Measurements from ENCODE around the gene ZEB1. TPM values are rescaled to one million over a fixed set of nuclear protein-coding genes. Genes with fewer than 3 reads are reported as not detected.

The ZEB1 gene
- total RNA-seq, 1 experiment from 2014 or later: 0.39 TPM

DNA sequence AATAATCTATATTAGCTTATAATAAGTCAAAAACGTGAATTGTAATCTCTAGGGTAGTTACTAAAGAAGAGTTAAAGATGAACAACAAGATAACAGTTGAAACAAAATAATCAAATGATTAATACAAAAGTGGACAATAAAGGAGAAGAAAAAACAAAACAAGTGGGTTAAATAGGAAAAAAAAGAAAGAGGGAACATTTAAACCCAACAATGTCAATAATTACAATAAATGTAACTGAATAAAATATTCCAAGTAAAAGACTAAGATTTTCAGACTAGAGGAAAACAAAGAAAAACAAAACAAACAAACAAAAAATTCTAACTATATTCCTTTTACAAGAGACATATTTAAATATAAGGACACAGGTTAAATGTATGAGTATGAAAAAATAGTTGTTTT is 38.0 kb upstream of the ZEB1 start:
- Histone ChIP-seq H2BK5ac (ENCODE audit: insufficient read length, low read length) (no peak overlapping the region), H2BK20ac (ENCODE audit: low read depth, low read length, poor library complexity, severe bottlenecking) (no peak overlapping the region), H3K23me2 (ENCODE audit: insufficient read length, low read depth, low read length, poor library complexity, severe bottlenecking) (no peaks in the 10 kb centered on the region), H4K91ac (ENCODE audit: insufficient read length, low read depth, low read length) (no peak overlapping the region), H2AFZ (ENCODE audit: low read length) (no peak overlapping the region), H3K79me2 (ENCODE audit: insufficient read depth, low read length) (no peaks in the 10 kb centered on the region), H3K79me1 (ENCODE audit: insufficient read depth, low read depth, low read length, poor library complexity, severe bottlenecking) (no peaks in the 10 kb centered on the region), H2BK120ac (ENCODE audit: low read depth, low read length, poor library complexity, severe bottlenecking) (no peak overlapping the region), H3T11ph (ENCODE audit: low read length) (no peak overlapping the region), H3K4me2 (ENCODE audit: insufficient read depth, insufficient read length, low read length) (no peak overlapping the region), H3K4ac (ENCODE audit: low read depth, low read length) (no peak overlapping the region), H3K56ac (ENCODE audit: insufficient read length, low read depth, low read length) (no peak overlapping the region), H3K18ac (ENCODE audit: insufficient read length, low read depth, low read length) (no peak overlapping the region), H4K5ac (ENCODE audit: insufficient read length, low read depth, low read length) (no peak overlapping the region), H3K14ac (ENCODE audit: insufficient read depth, low read length) (no peak overlapping the region), H4K8ac (replicated peaks; ENCODE audit: insufficient read length, low read depth, low read length) (no peak overlapping the region), H3K23ac (ENCODE audit: insufficient read length, low read depth, low read length) (no peak overlapping the region), H3K9me3 (ENCODE audit: control insufficient read depth, low read depth, low read length) (no peaks in the 10 kb centered on the region), H3K27ac (ENCODE audit: insufficient read length, low read depth, low read length) (no peak overlapping the region), H2BK12ac (ENCODE audit: insufficient read length, low read depth, low read length) (no peak overlapping the region), H2BK15ac (ENCODE audit: low read depth, low read length) (no peak overlapping the region), H2AK5ac (ENCODE audit: insufficient read length, low read length) (no peak overlapping the region), H3K4me1 (ENCODE audit: insufficient read depth, low read length) (no peaks in the 10 kb centered on the region), H4K20me1 (ENCODE audit: control insufficient read depth, insufficient read depth, insufficient read length) (no peaks in the 10 kb centered on the region), H3K27me3 (ENCODE audit: insufficient read depth, low read length) (no peaks in the 10 kb centered on the region), H3K9ac (ENCODE audit: extremely low read depth, insufficient read length, low read length) (no peak overlapping the region)
- H3K27me3 Mint-ChIP-seq (ENCODE audit: low read depth): peaks cover 5% of the 10 kb centered on the region; the same call in 1 of the 2 replicates
- no peak for DNase-seq
- H3K4me1 Mint-ChIP-seq: peaks cover 2 to 4% of the 10 kb centered on the region in 2 experiments; a peak in 2 of 4 replicates
- H3K4me3 Mint-ChIP-seq: no peak overlapping the region
- no peaks in the 10 kb centered on the region for H3K36me3 Mint-ChIP-seq (ENCODE audit: insufficient read depth in 1 of 3, low read depth in 3 of 3)
- peaks cover 0 to 5% of the 10 kb centered on the region in 2 experiments; a peak in 2 of 5 replicates for H3K9me3 Mint-ChIP-seq
- TF ChIP-seq, protein P1, sequence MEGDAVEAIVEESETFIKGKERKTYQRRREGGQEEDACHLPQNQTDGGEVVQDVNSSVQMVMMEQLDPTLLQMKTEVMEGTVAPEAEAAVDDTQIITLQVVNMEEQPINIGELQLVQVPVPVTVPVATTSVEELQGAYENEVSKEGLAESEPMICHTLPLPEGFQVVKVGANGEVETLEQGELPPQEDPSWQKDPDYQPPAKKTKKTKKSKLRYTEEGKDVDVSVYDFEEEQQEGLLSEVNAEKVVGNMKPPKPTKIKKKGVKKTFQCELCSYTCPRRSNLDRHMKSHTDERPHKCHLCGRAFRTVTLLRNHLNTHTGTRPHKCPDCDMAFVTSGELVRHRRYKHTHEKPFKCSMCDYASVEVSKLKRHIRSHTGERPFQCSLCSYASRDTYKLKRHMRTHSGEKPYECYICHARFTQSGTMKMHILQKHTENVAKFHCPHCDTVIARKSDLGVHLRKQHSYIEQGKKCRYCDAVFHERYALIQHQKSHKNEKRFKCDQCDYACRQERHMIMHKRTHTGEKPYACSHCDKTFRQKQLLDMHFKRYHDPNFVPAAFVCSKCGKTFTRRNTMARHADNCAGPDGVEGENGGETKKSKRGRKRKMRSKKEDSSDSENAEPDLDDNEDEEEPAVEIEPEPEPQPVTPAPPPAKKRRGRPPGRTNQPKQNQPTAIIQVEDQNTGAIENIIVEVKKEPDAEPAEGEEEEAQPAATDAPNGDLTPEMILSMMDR (conservative IDR thresholded peaks at IDR 0.05): no peak
- no CpG with 5 or more reads among the region's 1 CpG for WGBS (ENCODE audit: extremely low coverage, insufficient read length, low lambda C conversion rate)
- H3K27ac Mint-ChIP-seq: no peak overlapping the region
